ENCODE results near the gene GCSAM. TPM values are rescaled to one million over a fixed set of nuclear protein-coding genes. Genes with fewer than 3 reads are reported as not detected.

GCSAM gene
- total and polyA plus RNA-seq, 2 donors (not counting 3 experiments of a cell fraction or from before 2014, with no cell fraction given), result not detected

GRCh38 chr3:112092496-112093179 is 40.4 kb downstream of the GCSAM start:
- Histone ChIP-seq H3K79me2 (ENCODE audit: control insufficient read depth, insufficient read depth, low read length) (no peaks in the 10 kb centered on the region), H4K20me1 (replicated peaks; ENCODE audit: control insufficient read depth, extremely low read depth, insufficient read depth, low read length) (no peaks in the 10 kb centered on the region), H3K9me3 (replicated peaks; ENCODE audit: control insufficient read depth, insufficient read depth, low read length) (no peaks in the 10 kb centered on the region), H3K27me3 (ENCODE audit: control insufficient read depth in 2 of 2, insufficient read depth in 2 of 2, low read length in 2 of 2) (no peaks in the 10 kb centered on the region), H3K4me2 (ENCODE audit: insufficient read depth, low read length) (no peak overlapping the region), H3K4me3 (replicated peaks in 1 of 3; ENCODE audit: insufficient read depth in 1 of 3, low read depth in 1 of 3, low read length in 3 of 3) (no peak overlapping the region), H3K36me3 (ENCODE audit: control insufficient read depth in 2 of 2, extremely low read depth in 1 of 2, insufficient read depth in 2 of 2, low read length in 2 of 2) (no peaks in the 10 kb centered on the region), H3K27ac (ENCODE audit: insufficient read depth, low read depth, low read length) (no peak overlapping the region), H2AFZ (ENCODE audit: low read depth, low read length) (no peak overlapping the region), H3K9ac (replicated peaks; ENCODE audit: extremely low read depth, insufficient read depth, low read length) (no peak overlapping the region), H3K4me1 (ENCODE audit: control insufficient read depth, extremely low read depth, insufficient read depth, low read length) (peaks cover 17% of the 10 kb centered on the region), H3K9me1 (replicated peaks; ENCODE audit: control insufficient read depth, extremely low read depth, insufficient read depth, low read length) (no peaks in the 10 kb centered on the region)
- DNase-seq (ENCODE audit: low read depth, low spot score) (no peak), FAIRE-seq (no peak)
- ChIA-PET CTCF (interaction anchor here (1.5 kb wide), 1 partner anchor 19 kb away, joined by 5 read pairs; no protein-coding TSS in a partner anchor), POLR2A (no interaction called here)
- dilution Hi-C loops (cut with MboI; ENCODE audit: extremely low pct_ligation_motif_present, low sequenced_read_pairs), result no loop called here
- no peak for TF ChIP-seq MYC (IDR thresholded peaks at IDR 0.05; ENCODE audit: low read depth, low read length)
- intact Hi-C loops (cut with micrococcal nuclease), result loop anchor here (10.0 kb wide), 1 partner anchor 178 kb away; no protein-coding TSS in a partner anchor
- no TSS peak for BruUV-seq (replicated peaks)

GRCh38 chr3:112090887-112091586 is 42.0 kb downstream of the GCSAM start:
- ChIA-PET POLR2A (no interaction called here), CTCF (interaction anchor here (0.6 to 2.3 kb wide), 5 partner anchors 12 to 208 kb away, joined by 3 to 7 read pairs (median 5); no protein-coding TSS in a partner anchor)
- H3K79me2 ChIP-seq (ENCODE audit: control insufficient read depth, insufficient read depth, low read length), result no peaks in the 10 kb centered on the region

More at GRCh38 chr3:112090887-112091586, 42.0 kb downstream of the GCSAM start:
- TF ChIP-seq EZH2 (IDR thresholded peaks at IDR 0.05; ENCODE audit: borderline replicate concordance, low read depth, low read length, severe bottlenecking) (no peak), FOS (IDR thresholded peaks at IDR 0.05; ENCODE audit: borderline replicate concordance, insufficient read depth, low read length) (no peak), POLR2AphosphoS5 (IDR thresholded peaks at IDR 0.05; ENCODE audit: insufficient read depth, low read depth, low read length) (no peak)
- DNase-seq (ENCODE audit: low read depth, low spot score) (no peak), FAIRE-seq (no peak)
- intact Hi-C loops (cut with micrococcal nuclease) (loop anchor here (10.0 kb wide), 1 partner anchor 176 kb away; no protein-coding TSS in a partner anchor), dilution Hi-C loops (cut with MboI; ENCODE audit: extremely low pct_ligation_motif_present, low sequenced_read_pairs) (no loop called here)
- Histone ChIP-seq H3K27me3 (ENCODE audit: control insufficient read depth in 2 of 2, insufficient read depth in 2 of 2, low read length in 2 of 2) (no peaks in the 10 kb centered on the region), H3K9me3 (replicated peaks; ENCODE audit: control insufficient read depth, insufficient read depth, low read length) (no peaks in the 10 kb centered on the region), H3K9me1 (replicated peaks; ENCODE audit: control insufficient read depth, extremely low read depth, insufficient read depth, low read length) (no peaks in the 10 kb centered on the region), H2AFZ (ENCODE audit: low read depth, low read length) (no peak overlapping the region), H3K9ac (replicated peaks; ENCODE audit: extremely low read depth, insufficient read depth, low read length) (no peak overlapping the region), H3K4me2 (ENCODE audit: insufficient read depth, low read length) (no peak overlapping the region), H3K27ac (ENCODE audit: insufficient read depth, low read depth, low read length) (no peak overlapping the region), H3K4me3 (replicated peaks in 1 of 3; ENCODE audit: insufficient read depth in 1 of 3, low read depth in 1 of 3, low read length in 3 of 3) (no peak overlapping the region), H4K20me1 (replicated peaks; ENCODE audit: control insufficient read depth, extremely low read depth, insufficient read depth, low read length) (no peaks in the 10 kb centered on the region), H3K4me1 (ENCODE audit: control insufficient read depth, extremely low read depth, insufficient read depth, low read length) (peaks cover 16% of the 10 kb centered on the region), H3K36me3 (ENCODE audit: control insufficient read depth in 2 of 2, extremely low read depth in 1 of 2, insufficient read depth in 2 of 2, low read length in 2 of 2) (no peaks in the 10 kb centered on the region)
- no TSS peak for BruUV-seq (replicated peaks)

Data from endothelial cell of umbilical vein (primary cell).